ENCODE data around the gene EPB41L5.
"Not testable (repeated sequence)": the region's sequence is repeated elsewhere in the genome, so short reads cannot be mapped to it uniquely, and the experiment has no call there.

EPB41L5 gene

GRCh38 chr2:120017201-120017600 is 4.3 kb downstream of the EPB41L5 start:
- no peak for TF ChIP-seq CTCF (IDR thresholded peaks at IDR 0.05; ENCODE audit: low read depth, low read length)
- H3K4me3 ChIP-seq (ENCODE audit: low read depth, low read length): no peak overlapping the region

GRCh38 chr2:120018549-120018948 is 5.7 kb downstream of the EPB41L5 start:
- H3K4me3 ChIP-seq (ENCODE audit: low read depth, low read length): no peak overlapping the region
- no peak for TF ChIP-seq CTCF (IDR thresholded peaks at IDR 0.05; ENCODE audit: low read depth, low read length)

- no peak overlapping the region for H3K4me3 ChIP-seq (ENCODE audit: low read depth, low read length)
- no peak for TF ChIP-seq CTCF (IDR thresholded peaks at IDR 0.05; ENCODE audit: low read depth, low read length)
Measured at GRCh38 chr2:120020554-120020953, 7.7 kb downstream of the EPB41L5 start.

GRCh38 chr2:120022505-120022904 is 9.6 kb downstream of the EPB41L5 start:
- H3K4me3 ChIP-seq (ENCODE audit: low read depth, low read length): not testable (repeated sequence)

GRCh38 chr2:120026890-120027289 is 14.0 kb downstream of the EPB41L5 start:
- no peak overlapping the region for H3K4me3 ChIP-seq (ENCODE audit: low read depth, low read length)

GRCh38 chr2:120028795-120029194 is 15.9 kb downstream of the EPB41L5 start:
- no peak overlapping the region for H3K4me3 ChIP-seq (ENCODE audit: low read depth, low read length)
- TF ChIP-seq CTCF (IDR thresholded peaks at IDR 0.05; ENCODE audit: low read depth, low read length): no peak

More at GRCh38 chr2:120026890-120027289, 14.0 kb downstream of the EPB41L5 start:
- TF ChIP-seq CTCF (IDR thresholded peaks at IDR 0.05; ENCODE audit: low read depth, low read length): no peak

- TF ChIP-seq CTCF (IDR thresholded peaks at IDR 0.05; ENCODE audit: low read depth, low read length): no peak
- H3K4me3 ChIP-seq (ENCODE audit: low read depth, low read length): no peak overlapping the region
Measured at GRCh38 chr2:120029672-120030640, 17.1 kb downstream of the EPB41L5 start.

All from WI38 (cell line).